OCI-LY3 (cell line): ENCODE data around the gene PRMT2.

Experiments
- EZH2phosphoT487 ChIP-seq: fragments of 200-600 bp; shearing (Covaris generic); IDR thresholded peaks from 2 replicates; pipeline ENCODE4 v1.6.1; 2018; ENCODE audit warnings: antibody characterized with exemption, mixed run types, low read depth
- TF ChIP-seq, protein P1 (sequence below): fragments of 200-600, 300-600 bp; sonication (generic); IDR thresholded peaks from 2 replicates; pipeline ENCODE4 v1.5.1; 2014; ENCODE audit warnings: antibody characterized with exemption, low read length, low read depth

DNA sequence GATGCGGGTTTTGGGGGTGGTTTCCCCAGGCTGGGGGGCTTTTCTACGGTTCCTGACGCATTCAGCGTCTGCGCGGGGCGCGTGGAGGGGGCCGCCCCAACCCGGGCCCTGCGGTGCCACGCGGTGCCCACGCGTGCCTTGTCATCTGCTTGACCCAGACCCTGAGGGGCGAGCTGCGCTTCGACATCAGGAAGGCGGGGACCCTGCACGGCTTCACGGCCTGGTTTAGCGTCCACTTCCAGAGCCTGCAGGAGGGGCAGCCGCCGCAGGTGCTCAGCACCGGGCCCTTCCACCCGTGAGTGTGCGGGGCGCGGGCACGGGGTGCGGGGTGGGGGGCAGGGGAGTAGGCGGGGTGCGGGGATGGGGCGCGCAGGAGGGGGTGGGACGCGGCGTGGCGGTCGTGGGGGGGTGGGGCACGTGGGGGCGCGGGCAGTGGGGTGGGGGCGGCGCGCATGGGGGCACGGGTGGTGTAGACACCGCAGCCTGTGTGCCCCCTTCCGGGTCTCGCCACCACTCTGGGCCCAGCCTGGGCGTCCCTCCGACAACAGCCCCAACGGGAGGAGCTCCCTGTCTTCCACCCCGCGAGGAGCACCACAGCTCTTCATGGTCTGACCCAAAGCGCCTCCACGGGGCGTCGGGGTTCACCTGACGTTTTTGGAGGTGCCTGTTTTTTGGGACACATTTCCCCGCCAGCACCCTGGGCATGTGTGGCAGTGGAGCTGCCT, 26.3 kb downstream of the PRMT2 start:
- TF ChIP-seq EZH2phosphoT487: no peak
- TF ChIP-seq, protein P1, sequence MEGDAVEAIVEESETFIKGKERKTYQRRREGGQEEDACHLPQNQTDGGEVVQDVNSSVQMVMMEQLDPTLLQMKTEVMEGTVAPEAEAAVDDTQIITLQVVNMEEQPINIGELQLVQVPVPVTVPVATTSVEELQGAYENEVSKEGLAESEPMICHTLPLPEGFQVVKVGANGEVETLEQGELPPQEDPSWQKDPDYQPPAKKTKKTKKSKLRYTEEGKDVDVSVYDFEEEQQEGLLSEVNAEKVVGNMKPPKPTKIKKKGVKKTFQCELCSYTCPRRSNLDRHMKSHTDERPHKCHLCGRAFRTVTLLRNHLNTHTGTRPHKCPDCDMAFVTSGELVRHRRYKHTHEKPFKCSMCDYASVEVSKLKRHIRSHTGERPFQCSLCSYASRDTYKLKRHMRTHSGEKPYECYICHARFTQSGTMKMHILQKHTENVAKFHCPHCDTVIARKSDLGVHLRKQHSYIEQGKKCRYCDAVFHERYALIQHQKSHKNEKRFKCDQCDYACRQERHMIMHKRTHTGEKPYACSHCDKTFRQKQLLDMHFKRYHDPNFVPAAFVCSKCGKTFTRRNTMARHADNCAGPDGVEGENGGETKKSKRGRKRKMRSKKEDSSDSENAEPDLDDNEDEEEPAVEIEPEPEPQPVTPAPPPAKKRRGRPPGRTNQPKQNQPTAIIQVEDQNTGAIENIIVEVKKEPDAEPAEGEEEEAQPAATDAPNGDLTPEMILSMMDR: no peak
